ENCODE data around the gene LRRC74A. TPM values are rescaled to one million over a fixed set of nuclear protein-coding genes. Genes with fewer than 3 reads are reported as not detected.

Gene LRRC74A
- not detected for polyA plus RNA-seq (2013)

GRCh38 chr14:76826122-76826521, at the start of gene LRRC74A:
Gene LRRC74A, plus strand, starts transcription at chr14:76826408. Its CDS starts 290 bp downstream, at chr14:76826698.
- ChIA-PET CTCF (no interaction called here), POLR2A (no interaction called here)
- no peak for DNase-seq
- Histone ChIP-seq H3K27ac (ENCODE audit: insufficient read depth in 1 of 2, low read depth in 1 of 2, low read length in 2 of 2, poor library complexity in 1 of 2, severe bottlenecking in 2 of 2) (no peak within 1 kb of the TSS), H3K4me3 (ENCODE audit: control insufficient read depth in 1 of 7, extremely low read depth in 1 of 7, insufficient read depth in 4 of 7, low read depth in 2 of 7, low read length in 6 of 7) (no peak within 1 kb of the TSS), H3K9me3 (ENCODE audit: control extremely low read depth in 1 of 5, control insufficient read depth in 4 of 5, insufficient read depth in 2 of 5, low read depth in 1 of 5, low read length in 4 of 5) (no peaks in the 10 kb centered on the region), H3K36me3 (ENCODE audit: control insufficient read depth in 4 of 4, insufficient read depth in 4 of 4, low read length in 3 of 4) (no peaks in the 10 kb centered on the region), H3K27me3 (replicated peaks in 2 of 5; ENCODE audit: control insufficient read depth in 4 of 5, insufficient read depth in 5 of 5, low read length in 4 of 5) (peaks cover 0 to 3% (median 0%) of the 10 kb centered on the region in 5 experiments), H3K4me1 (ENCODE audit: control extremely low read depth in 1 of 4, control insufficient read depth in 4 of 4, insufficient read depth in 4 of 4, low read length in 3 of 4) (no peaks in the 10 kb centered on the region)
- 100% methylated on average over 1 of the region's 2 CpGs for WGBS (ENCODE audit: insufficient coverage)

GRCh38 chr14:76776428-76777251, 49.6 kb upstream of the LRRC74A start:
- CTCF ChIA-PET, result interaction anchor here (0.7 to 16.5 kb wide), 6 partner anchors 8 to 83 kb away, joined by 3 to 520 read pairs (median 12); no protein-coding TSS in a partner anchor
- Histone ChIP-seq H3K27me3 (replicated peaks in 2 of 5; ENCODE audit: control insufficient read depth in 4 of 5, insufficient read depth in 5 of 5, low read length in 4 of 5) (no peaks in the 10 kb centered on the region), H3K36me3 (ENCODE audit: control insufficient read depth in 4 of 4, insufficient read depth in 4 of 4, low read length in 3 of 4) (peaks cover 2 to 10% (median 6%) of the 10 kb centered on the region in 4 experiments), H3K4me3 (ENCODE audit: control insufficient read depth in 1 of 7, extremely low read depth in 1 of 7, insufficient read depth in 4 of 7, low read depth in 2 of 7, low read length in 6 of 7) (no peak overlapping the region), H3K9me3 (ENCODE audit: control extremely low read depth in 1 of 5, control insufficient read depth in 4 of 5, insufficient read depth in 2 of 5, low read depth in 1 of 5, low read length in 4 of 5) (no peaks in the 10 kb centered on the region), H3K4me1 (ENCODE audit: control extremely low read depth in 1 of 4, control insufficient read depth in 4 of 4, insufficient read depth in 4 of 4, low read length in 3 of 4) (peaks cover 4 to 55% (median 43%) of the 10 kb centered on the region in 4 experiments), H3K27ac (ENCODE audit: insufficient read depth in 1 of 2, low read depth in 1 of 2, low read length in 2 of 2, poor library complexity in 1 of 2, severe bottlenecking in 2 of 2) (no peak overlapping the region)
- WGBS (ENCODE audit: insufficient coverage), result 100% methylated on average over 3 of the region's 10 CpGs
- DNase-seq, result peak; percentile 30 to 56 (median 48)
- POLR2A ChIA-PET, result interaction anchor here (1.4 kb wide), 2 partner anchors 8 kb away, joined by 5 to 8 read pairs; no protein-coding TSS in a partner anchor

- no peaks in the 10 kb centered on the region for H3K27me3 ChIP-seq (replicated peaks in 2 of 5; ENCODE audit: control insufficient read depth in 4 of 5, insufficient read depth in 5 of 5, low read length in 4 of 5)
- peaks cover 7 to 20% (median 11%) of the 10 kb centered on the region in 4 experiments for H3K36me3 ChIP-seq (ENCODE audit: control insufficient read depth in 4 of 4, insufficient read depth in 4 of 4, low read length in 3 of 4)
- WGBS (ENCODE audit: insufficient coverage), result no CpG with 5 or more reads among the region's 9 CpGs
- POLR2A ChIA-PET, result no interaction called here
- CTCF ChIA-PET, result interaction anchor here (0.9 to 16.5 kb wide), 7 partner anchors 9 to 131 kb away, joined by 3 to 520 read pairs (median 4); partner anchors contain the start of gene VASH1
- no peak overlapping the region for H3K27ac ChIP-seq (ENCODE audit: insufficient read depth in 1 of 2, low read depth in 1 of 2, low read length in 2 of 2, poor library complexity in 1 of 2, severe bottlenecking in 2 of 2)
- DNase-seq, result no peak
- H3K4me3 ChIP-seq (ENCODE audit: control insufficient read depth in 1 of 7, extremely low read depth in 1 of 7, insufficient read depth in 4 of 7, low read depth in 2 of 7, low read length in 6 of 7), result no peak overlapping the region
- H3K9me3 ChIP-seq (ENCODE audit: control extremely low read depth in 1 of 5, control insufficient read depth in 4 of 5, insufficient read depth in 2 of 5, low read depth in 1 of 5, low read length in 4 of 5), result no peaks in the 10 kb centered on the region
- peaks cover 4 to 58% (median 46%) of the 10 kb centered on the region in 4 experiments for H3K4me1 ChIP-seq (ENCODE audit: control extremely low read depth in 1 of 4, control insufficient read depth in 4 of 4, insufficient read depth in 4 of 4, low read length in 3 of 4)
These were observed 48.5 kb upstream of the LRRC74A start for GRCh38 chr14:76777721-76778120.

GRCh38 chr14:76778546-76779215, 47.5 kb upstream of the LRRC74A start:
- ChIA-PET CTCF (interaction anchor here (1.0 to 16.5 kb wide), 4 partner anchors 8 to 132 kb away, joined by 3 to 520 read pairs (median 102); no protein-coding TSS in a partner anchor), POLR2A (no interaction called here)
- Histone ChIP-seq H3K27ac (ENCODE audit: insufficient read depth in 1 of 2, low read depth in 1 of 2, low read length in 2 of 2, poor library complexity in 1 of 2, severe bottlenecking in 2 of 2) (no peak overlapping the region), H3K4me1 (ENCODE audit: control extremely low read depth in 1 of 4, control insufficient read depth in 4 of 4, insufficient read depth in 4 of 4, low read length in 3 of 4) (peaks cover 0 to 57% (median 45%) of the 10 kb centered on the region in 4 experiments), H3K4me3 (ENCODE audit: control insufficient read depth in 1 of 7, extremely low read depth in 1 of 7, insufficient read depth in 4 of 7, low read depth in 2 of 7, low read length in 6 of 7) (no peak overlapping the region), H3K27me3 (replicated peaks in 2 of 5; ENCODE audit: control insufficient read depth in 4 of 5, insufficient read depth in 5 of 5, low read length in 4 of 5) (no peaks in the 10 kb centered on the region), H3K9me3 (ENCODE audit: control extremely low read depth in 1 of 5, control insufficient read depth in 4 of 5, insufficient read depth in 2 of 5, low read depth in 1 of 5, low read length in 4 of 5) (no peaks in the 10 kb centered on the region), H3K36me3 (ENCODE audit: control insufficient read depth in 4 of 4, insufficient read depth in 4 of 4, low read length in 3 of 4) (peaks cover 7 to 23% (median 11%) of the 10 kb centered on the region in 4 experiments)
- WGBS (ENCODE audit: insufficient coverage), result 95% methylated on average over 12 of the region's 16 CpGs
- DNase-seq, result no peak

- no peaks in the 10 kb centered on the region for H3K9me3 ChIP-seq (ENCODE audit: control extremely low read depth in 1 of 5, control insufficient read depth in 4 of 5, insufficient read depth in 2 of 5, low read depth in 1 of 5, low read length in 4 of 5)
- peaks cover 0 to 57% (median 39%) of the 10 kb centered on the region in 4 experiments for H3K4me1 ChIP-seq (ENCODE audit: control extremely low read depth in 1 of 4, control insufficient read depth in 4 of 4, insufficient read depth in 4 of 4, low read length in 3 of 4)
- H3K4me3 ChIP-seq (ENCODE audit: control insufficient read depth in 1 of 7, extremely low read depth in 1 of 7, insufficient read depth in 4 of 7, low read depth in 2 of 7, low read length in 6 of 7), result no peak overlapping the region
- H3K27me3 ChIP-seq (replicated peaks in 2 of 5; ENCODE audit: control insufficient read depth in 4 of 5, insufficient read depth in 5 of 5, low read length in 4 of 5), result no peaks in the 10 kb centered on the region
- H3K27ac ChIP-seq (ENCODE audit: insufficient read depth in 1 of 2, low read depth in 1 of 2, low read length in 2 of 2, poor library complexity in 1 of 2, severe bottlenecking in 2 of 2), result no peak overlapping the region
- no peak for DNase-seq
- ChIA-PET CTCF (interaction anchor here (1.1 to 16.5 kb wide), 5 partner anchors 11 to 133 kb away, joined by 3 to 520 read pairs (median 3); partner anchors contain the start of gene VASH1), POLR2A (no interaction called here)
- peaks cover 7 to 23% (median 13%) of the 10 kb centered on the region in 4 experiments for H3K36me3 ChIP-seq (ENCODE audit: control insufficient read depth in 4 of 4, insufficient read depth in 4 of 4, low read length in 3 of 4)
- 97% methylated on average over 6 of the region's 7 CpGs for WGBS (ENCODE audit: insufficient coverage)
These were observed 46.8 kb upstream of the LRRC74A start for GRCh38 chr14:76779221-76780057.

- H3K9me3 ChIP-seq (ENCODE audit: control extremely low read depth in 1 of 5, control insufficient read depth in 4 of 5, insufficient read depth in 2 of 5, low read depth in 1 of 5, low read length in 4 of 5), result no peaks in the 10 kb centered on the region
- no peak for DNase-seq
- CTCF ChIA-PET, result interaction anchor here (1.1 to 16.5 kb wide), 5 partner anchors 11 to 65 kb away, joined by 3 to 520 read pairs (median 3); partner anchors contain the start of genes ANGEL1 and VASH1
- H3K27me3 ChIP-seq (replicated peaks in 2 of 5; ENCODE audit: control insufficient read depth in 4 of 5, insufficient read depth in 5 of 5, low read length in 4 of 5), result no peaks in the 10 kb centered on the region
- peaks cover 7 to 23% (median 13%) of the 10 kb centered on the region in 4 experiments for H3K36me3 ChIP-seq (ENCODE audit: control insufficient read depth in 4 of 4, insufficient read depth in 4 of 4, low read length in 3 of 4)
- POLR2A ChIA-PET, result no interaction called here
- peaks cover 0 to 52% (median 37%) of the 10 kb centered on the region in 4 experiments for H3K4me1 ChIP-seq (ENCODE audit: control extremely low read depth in 1 of 4, control insufficient read depth in 4 of 4, insufficient read depth in 4 of 4, low read length in 3 of 4)
- H3K4me3 ChIP-seq (ENCODE audit: control insufficient read depth in 1 of 7, extremely low read depth in 1 of 7, insufficient read depth in 4 of 7, low read depth in 2 of 7, low read length in 6 of 7), result no peak overlapping the region
- H3K27ac ChIP-seq (ENCODE audit: insufficient read depth in 1 of 2, low read depth in 1 of 2, low read length in 2 of 2, poor library complexity in 1 of 2, severe bottlenecking in 2 of 2), result no peak overlapping the region
- 100% methylated on average over 2 of the region's 2 CpGs for WGBS (ENCODE audit: insufficient coverage)
These were observed 46.2 kb upstream of the LRRC74A start for GRCh38 chr14:76780058-76780345.
